SH-SY5Y (cell line): Measurements from ENCODE around the gene GABRG3.

Source experiments
- GATA2 ChIP-seq: IDR thresholded peaks from 2 replicates; pipeline ENCODE4 v1.6.1; 2011; ENCODE audit warnings: mild to moderate bottlenecking, low read depth, low read length
- GATA3 ChIP-seq: IDR thresholded peaks from 2 replicates; pipeline ENCODE4 v1.6.1; 2011; ENCODE audit warnings: low read depth, mild to moderate bottlenecking, low read length, moderate library complexity

GRCh38 chr15:27441120-27441519 is 470.1 kb downstream of the GABRG3 start:
- TF ChIP-seq GATA2 (no peak), GATA3 (no peak)
